SK-N-SH (cell line): ENCODE data around the gene ADAMTS3. TPM values are rescaled to one million over a fixed set of nuclear protein-coding genes. Genes with fewer than 3 reads are reported as not detected.

Experiments
- CTCF ChIA-PET: fragments of 300-600, 350-600 bp; formaldehyde crosslinking; extraction: SDS; loops from one replicate; lab custom pipeline; 2021; lab: Yijun Ruan, JAX
- POLR2A ChIA-PET: fragments of 350-600 bp; sonication (Branson Sonifier 250); formaldehyde crosslinking; extraction: SDS; loops from one replicate; lab custom pipeline; 2020; ENCODE audit warnings: antibody characterized with exemption, inconsistent platforms; lab: Yijun Ruan, JAX
- DNase-seq: peaks from one replicate; pipeline ENCODE4 v3.0.0; 2012
- H2AFZ ChIP-seq: fragments of 200-600 bp; sonication (generic); 2 replicates; pipeline ENCODE4 v1.8.1; 2016; ENCODE audit warnings: antibody characterized with exemption, mild to moderate bottlenecking, low read depth
- H3F3A ChIP-seq: fragments of 200-600 bp; sonication (generic); replicated peaks from 2 replicates; pipeline ENCODE3; 2016; ENCODE audit warnings: antibody characterized with exemption, mild to moderate bottlenecking; ENCODE audit not compliant: insufficient read depth
- H3K27ac ChIP-seq, 2 experiments: fragments of 200-500 bp in 1 of 2; fragments of 200-600 bp in 1 of 2; sonication (Bioruptor generic) in 1 of 2; sonication (generic), shearing (Covaris generic) in 1 of 2; 2 replicates each; pipeline versions ENCODE4 v1.5.1 to v1.6.1; 2014 to 2016; ENCODE audit warnings: low read depth in 2 of 2, inconsistent platforms in 1 of 2, low read length in 1 of 2, mild to moderate bottlenecking in 1 of 2, mixed read lengths in 1 of 2
- H3K27me3 ChIP-seq: fragments of 200-600 bp; sonication (generic), shearing (Covaris generic); 2 replicates; pipeline ENCODE4 v1.6.1; 2016; ENCODE audit warnings: mixed run types; ENCODE audit not compliant: insufficient read depth
- H3K36me3 ChIP-seq, 2 experiments: fragments of 200-500 bp in 1 of 2; fragments of 200-600 bp in 1 of 2; sonication (Bioruptor generic) in 1 of 2; sonication (generic) in 1 of 2; replicated peaks in 1 of 2; 2 replicates each; pipeline versions ENCODE3 to v1.5.1; 2014 to 2016; ENCODE audit warnings: low read length in 1 of 2, mild to moderate bottlenecking in 1 of 2; ENCODE audit not compliant: insufficient read depth in 2 of 2, control insufficient read depth in 1 of 2
- H3K4me1 ChIP-seq, 2 experiments: fragments of 200-500 bp in 1 of 2; fragments of 200-600 bp in 1 of 2; sonication (Bioruptor generic) in 1 of 2; sonication (generic), shearing (Covaris generic) in 1 of 2; 2 replicates each; pipeline versions ENCODE4 v1.5.1 to v1.6.1; 2014 to 2016; ENCODE audit warnings: low read depth in 1 of 2, low read length in 1 of 2, mixed run types in 1 of 2; ENCODE audit not compliant: insufficient read depth in 2 of 2, control insufficient read depth in 1 of 2
- H3K4me2 ChIP-seq: fragments of 200-600 bp; sonication (generic), shearing (Covaris generic); 2 replicates; pipeline ENCODE4 v1.6.1; 2017; ENCODE audit warnings: mixed run types
- H3K4me3 ChIP-seq, 2 experiments: fragments of 200-500 bp in 1 of 2; fragments of 200-600 bp in 1 of 2; sonication (Bioruptor generic) in 1 of 2; sonication (generic), shearing (Covaris generic) in 1 of 2; 2 replicates each; pipeline versions ENCODE4 v1.5.1 to v1.8.1; 2014 to 2016; ENCODE audit warnings: low read depth in 2 of 2, inconsistent platforms in 1 of 2, low read length in 1 of 2, mild to moderate bottlenecking in 1 of 2, mixed read lengths in 1 of 2, moderate library complexity in 1 of 2
- H3K79me2 ChIP-seq: fragments of 200-600 bp; sonication (generic); 2 replicates; pipeline ENCODE4 v1.8.1; 2017; ENCODE audit warnings: mild to moderate bottlenecking; ENCODE audit not compliant: insufficient read depth
- H3K9ac ChIP-seq: fragments of 200-600 bp; sonication (generic); 2 replicates; pipeline ENCODE4 v1.6.1; 2017; ENCODE audit warnings: mixed run types
- H3K9me2 ChIP-seq: fragments of 200-600 bp; sonication (generic); 2 replicates; pipeline ENCODE4 v1.6.1; 2017; ENCODE audit warnings: mixed run types
- H3K9me3 ChIP-seq: fragments of 200-600 bp; sonication (generic); 2 replicates; pipeline ENCODE4 v1.6.1; 2017; ENCODE audit warnings: mixed run types, mild to moderate bottlenecking, moderate library complexity
- H4K20me1 ChIP-seq: fragments of 200-600 bp; sonication (generic); 2 replicates; pipeline ENCODE4 v1.6.1; 2017; ENCODE audit warnings: mild to moderate bottlenecking, mixed run types; ENCODE audit not compliant: insufficient read depth
- EZH2phosphoT487 ChIP-seq: fragments of 200-600 bp; sonication (generic); IDR thresholded peaks from 2 replicates; pipeline ENCODE4 v1.6.1; 2017; ENCODE audit warnings: low read depth, mixed run types, mild to moderate bottlenecking, antibody characterized with exemption, moderate library complexity, borderline replicate concordance
- FOXJ3 ChIP-seq: sonication (generic); formaldehyde crosslinking; IDR thresholded peaks from 2 replicates; pipeline ENCODE4 v1.5.1; 2020; ENCODE audit warnings: mild to moderate bottlenecking, missing genetic modification reagents
- FOXM1 ChIP-seq: IDR thresholded peaks from 2 replicates; pipeline ENCODE4 v1.4.0; 2012; ENCODE audit warnings: low read depth, mild to moderate bottlenecking
- GABPA ChIP-seq: IDR thresholded peaks from 2 replicates; pipeline ENCODE4 v1.4.0; 2012; ENCODE audit warnings: low read depth, mild to moderate bottlenecking
- MAX ChIP-seq: IDR thresholded peaks from 2 replicates; pipeline ENCODE4 v1.4.0; 2012; ENCODE audit warnings: low read depth
- MEF2A ChIP-seq: IDR thresholded peaks from 2 replicates; pipeline ENCODE4 v1.4.0; 2012; ENCODE audit warnings: low read depth, borderline replicate concordance
- MXI1 ChIP-seq: IDR thresholded peaks from 2 replicates; pipeline ENCODE4 v1.6.1; 2012; ENCODE audit warnings: mild to moderate bottlenecking, low read depth, low read length, improper control_type of control experiment
- NFIC ChIP-seq: IDR thresholded peaks from 2 replicates; pipeline ENCODE4 v1.4.0; 2012; ENCODE audit warnings: borderline replicate concordance
- NRF1 ChIP-seq: IDR thresholded peaks from 2 replicates; pipeline ENCODE4 v1.6.1; 2012; ENCODE audit warnings: low read depth, mild to moderate bottlenecking, low read length
- POLR2AphosphoS5 ChIP-seq: IDR thresholded peaks from 2 replicates; pipeline ENCODE4 v1.6.1; 2012; ENCODE audit warnings: low read depth, low read length
- RFX5 ChIP-seq: IDR thresholded peaks from 2 replicates; pipeline ENCODE4 v1.6.1; 2012; ENCODE audit warnings: mild to moderate bottlenecking, improper control_type of control experiment, low read length
- TEAD4 ChIP-seq: IDR thresholded peaks from 2 replicates; pipeline ENCODE4 v1.4.0; 2012; ENCODE audit warnings: mild to moderate bottlenecking, borderline replicate concordance; ENCODE audit not compliant: insufficient read depth
- USF2 ChIP-seq: fragments of 150-350 bp; IDR thresholded peaks from 2 replicates; pipeline ENCODE4 v1.6.1; 2017; ENCODE audit warnings: antibody characterized with exemption, low read length, low read depth, borderline replicate concordance
- YY1 ChIP-seq: IDR thresholded peaks from 2 replicates; pipeline ENCODE4 v1.4.0; 2012; ENCODE audit warnings: low read depth, mild to moderate bottlenecking
- ZBTB33 ChIP-seq: IDR thresholded peaks from 2 replicates; pipeline ENCODE4 v1.4.0; 2012; ENCODE audit warnings: low read depth, borderline replicate concordance
- WGBS: methylation state at CpG from one replicate; pipeline ENCODE4 v1.1.6; 2017; ENCODE audit warnings: low lambda C conversion rate; 5-methylcytosine and 5-hydroxymethylcytosine counted together
- polyA plus RNA-seq, 3 experiments: library from polyadenylated mRNA; depleted of rRNA; stranded (reverse); fragments of >200 nt; gene quantifications; 2 replicates each; pipeline ENCODE4 v1.2.3, GENCODE V29; 2012
- TF ChIP-seq, protein P1 (sequence below): IDR thresholded peaks from 2 replicates; pipeline ENCODE4 v1.4.0; 2012; ENCODE audit warnings: low read depth, borderline replicate concordance
- TF ChIP-seq, protein P2 (sequence below): IDR thresholded peaks from 2 replicates; pipeline ENCODE4; 2012
- TF ChIP-seq, protein P3 (sequence below): fragments of 200-600 bp; sonication (generic); IDR thresholded peaks from 2 replicates; pipeline ENCODE4 v1.6.1; 2017; ENCODE audit warnings: antibody characterized with exemption, mild to moderate bottlenecking, moderate library complexity

The ADAMTS3 gene
- polyA plus RNA-seq, 1 of the 3 experiments (the other 2 are of a cell fraction): 0.99 TPM

GRCh38 chr4:72571337-72571736, 2.3 kb upstream of the ADAMTS3 start:
- Histone ChIP-seq H3K79me2 (no peaks in the 10 kb centered on the region), H3K4me1 (peaks cover 0 to 4% of the 10 kb centered on the region in 2 experiments; a peak in 2 of 4 replicates), H3K4me3 (no peak overlapping the region), H3K4me2 (no peak overlapping the region), H3K27me3 (no peaks in the 10 kb centered on the region; the same call in 1 of the 2 replicates), H3K9ac (no peak overlapping the region), H3K9me2 (no peaks in the 10 kb centered on the region), H3K36me3 (no peaks in the 10 kb centered on the region), H2AFZ (no peak overlapping the region), H3K9me3 (no peaks in the 10 kb centered on the region), H3F3A (no peaks in the 10 kb centered on the region), H3K27ac (no peak overlapping the region), H4K20me1 (no peaks in the 10 kb centered on the region)
- TF ChIP-seq, protein P1, sequence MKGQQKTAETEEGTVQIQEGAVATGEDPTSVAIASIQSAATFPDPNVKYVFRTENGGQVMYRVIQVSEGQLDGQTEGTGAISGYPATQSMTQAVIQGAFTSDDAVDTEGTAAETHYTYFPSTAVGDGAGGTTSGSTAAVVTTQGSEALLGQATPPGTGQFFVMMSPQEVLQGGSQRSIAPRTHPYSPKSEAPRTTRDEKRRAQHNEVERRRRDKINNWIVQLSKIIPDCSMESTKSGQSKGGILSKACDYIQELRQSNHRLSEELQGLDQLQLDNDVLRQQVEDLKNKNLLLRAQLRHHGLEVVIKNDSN: no peak
- TF ChIP-seq NRF1: no peak
- no peak for TF ChIP-seq NFIC
- TF ChIP-seq POLR2AphosphoS5: no peak
- no peak for TF ChIP-seq TEAD4
- TF ChIP-seq RFX5: no peak
- TF ChIP-seq, protein P2, sequence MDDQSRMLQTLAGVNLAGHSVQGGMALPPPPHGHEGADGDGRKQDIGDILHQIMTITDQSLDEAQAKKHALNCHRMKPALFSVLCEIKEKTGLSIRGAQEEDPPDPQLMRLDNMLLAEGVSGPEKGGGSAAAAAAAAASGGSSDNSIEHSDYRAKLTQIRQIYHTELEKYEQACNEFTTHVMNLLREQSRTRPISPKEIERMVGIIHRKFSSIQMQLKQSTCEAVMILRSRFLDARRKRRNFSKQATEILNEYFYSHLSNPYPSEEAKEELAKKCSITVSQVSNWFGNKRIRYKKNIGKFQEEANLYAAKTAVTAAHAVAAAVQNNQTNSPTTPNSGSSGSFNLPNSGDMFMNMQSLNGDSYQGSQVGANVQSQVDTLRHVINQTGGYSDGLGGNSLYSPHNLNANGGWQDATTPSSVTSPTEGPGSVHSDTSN: no peak
- TF ChIP-seq GABPA: no peak
- no peak for TF ChIP-seq FOXJ3
- no peak for TF ChIP-seq USF2
- TF ChIP-seq YY1: no peak
- TF ChIP-seq, protein P3, sequence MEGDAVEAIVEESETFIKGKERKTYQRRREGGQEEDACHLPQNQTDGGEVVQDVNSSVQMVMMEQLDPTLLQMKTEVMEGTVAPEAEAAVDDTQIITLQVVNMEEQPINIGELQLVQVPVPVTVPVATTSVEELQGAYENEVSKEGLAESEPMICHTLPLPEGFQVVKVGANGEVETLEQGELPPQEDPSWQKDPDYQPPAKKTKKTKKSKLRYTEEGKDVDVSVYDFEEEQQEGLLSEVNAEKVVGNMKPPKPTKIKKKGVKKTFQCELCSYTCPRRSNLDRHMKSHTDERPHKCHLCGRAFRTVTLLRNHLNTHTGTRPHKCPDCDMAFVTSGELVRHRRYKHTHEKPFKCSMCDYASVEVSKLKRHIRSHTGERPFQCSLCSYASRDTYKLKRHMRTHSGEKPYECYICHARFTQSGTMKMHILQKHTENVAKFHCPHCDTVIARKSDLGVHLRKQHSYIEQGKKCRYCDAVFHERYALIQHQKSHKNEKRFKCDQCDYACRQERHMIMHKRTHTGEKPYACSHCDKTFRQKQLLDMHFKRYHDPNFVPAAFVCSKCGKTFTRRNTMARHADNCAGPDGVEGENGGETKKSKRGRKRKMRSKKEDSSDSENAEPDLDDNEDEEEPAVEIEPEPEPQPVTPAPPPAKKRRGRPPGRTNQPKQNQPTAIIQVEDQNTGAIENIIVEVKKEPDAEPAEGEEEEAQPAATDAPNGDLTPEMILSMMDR: no peak
- TF ChIP-seq MXI1: no peak
- no peak for TF ChIP-seq MEF2A
- no peak for TF ChIP-seq MAX
- TF ChIP-seq ZBTB33: no peak
- TF ChIP-seq EZH2phosphoT487: no peak
- TF ChIP-seq FOXM1: no peak
- POLR2A ChIA-PET: no interaction called here
- 91% methylated on average over 6 of the region's 6 CpGs for WGBS
- no peak for DNase-seq
- CTCF ChIA-PET: interaction anchor here (1.2 kb wide), 1 partner anchor 275 kb away, joined by 3 read pairs; no protein-coding TSS in a partner anchor
